Activated naive CD4-positive, alpha-beta T cell treated with anti-CD3 and anti-CD28 coated beads, Interleukin-2, amount 10 ng/mL, durations not matched to agents 7 days and 5 days (primary cell): ENCODE results near the gene KRT77.
"Not testable (repeated sequence)": the region's sequence is repeated elsewhere in the genome, so short reads cannot be mapped to it uniquely, and the experiment has no call there.

Source experiments
- CTCF ChIA-PET: fragments of 350-600 bp; sonication (Branson Sonifier 250); formaldehyde crosslinking; loops from one replicate; lab custom pipeline; 2021; ENCODE audit warnings: antibody characterized with exemption; lab: Charles Lee
- DNase-seq: peaks from one replicate; pipeline ENCODE4 v3.0.0-alpha.2; 2020
- H3K27ac Mint-ChIP-seq: one replicate; pipeline ENCODE4 v1.8.0; 2021; ENCODE audit warnings: mild to moderate bottlenecking, moderate library complexity, mixed read lengths
- H3K27me3 Mint-ChIP-seq: one replicate; pipeline ENCODE4 v1.8.0; 2021; ENCODE audit warnings: mild to moderate bottlenecking, mixed read lengths
- H3K36me3 Mint-ChIP-seq: one replicate; pipeline ENCODE4 v1.8.0; 2021; ENCODE audit warnings: mixed read lengths
- H3K4me1 Mint-ChIP-seq: one replicate; pipeline ENCODE4 v1.8.0; 2021; ENCODE audit warnings: mixed read lengths
- H3K4me3 Mint-ChIP-seq: one replicate; pipeline ENCODE4 v1.8.0; 2021; ENCODE audit warnings: mild to moderate bottlenecking, moderate library complexity, mixed read lengths
- H3K9me3 Mint-ChIP-seq: one replicate; pipeline ENCODE4 v1.8.0; 2021; ENCODE audit warnings: mixed read lengths

The KRT77 gene

DNA sequence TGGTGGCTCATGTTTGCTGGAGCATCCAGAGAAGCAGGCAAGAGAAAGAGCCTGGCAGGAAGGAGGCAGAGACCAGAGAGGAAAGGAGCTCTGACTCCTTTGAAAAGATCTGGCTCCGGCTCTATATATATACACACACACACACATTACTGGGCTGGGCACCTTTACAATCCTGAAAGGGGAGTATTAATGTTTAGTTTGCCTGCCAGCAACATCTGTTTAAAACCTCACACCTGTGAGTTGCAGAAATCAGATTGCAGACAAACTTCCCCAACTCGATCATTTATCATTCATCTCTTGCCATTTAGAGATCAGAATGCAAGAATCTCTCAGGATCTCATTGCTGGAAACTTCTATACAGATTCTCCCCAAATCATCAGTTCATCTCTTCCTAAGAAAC is at the start of gene KRT77:
TSS of gene KRT77 (minus strand) at position 101 of the 400 bp plus-strand sequence. CDS start at position 11, 90 bp downstream.
- H3K27ac Mint-ChIP-seq = no peak within 1 kb of the TSS
- H3K27me3 Mint-ChIP-seq = peaks cover 24% of the 10 kb centered on the region
- no peak for DNase-seq

DNA sequence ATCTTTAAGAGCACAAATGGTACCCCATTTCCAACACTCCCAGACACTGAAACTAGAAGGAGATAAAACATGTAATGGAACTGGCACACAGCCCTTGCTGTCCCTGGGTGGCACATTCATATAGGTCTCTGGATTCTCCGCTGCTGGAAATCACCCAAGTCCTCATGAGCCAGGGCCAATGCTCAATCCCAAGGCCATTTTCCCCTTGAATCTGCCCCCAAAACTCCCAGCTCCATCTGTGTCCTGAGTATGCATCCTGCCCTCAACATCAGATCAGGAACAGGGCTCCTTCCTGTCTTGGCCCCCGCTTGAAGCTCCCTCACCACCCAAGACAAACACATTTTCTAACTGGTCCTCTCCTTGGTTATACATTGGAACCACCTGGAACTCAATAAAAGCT is 49.2 kb upstream of the KRT77 start:
- Mint-ChIP-seq H3K4me1 (peaks cover 6% of the 10 kb centered on the region), H3K27me3 (peaks cover 28% of the 10 kb centered on the region), H3K27ac (no peak overlapping the region), H3K9me3 (no peaks in the 10 kb centered on the region), H3K36me3 (no peaks in the 10 kb centered on the region), H3K4me3 (no peak overlapping the region)
- DNase-seq = no peak
- CTCF ChIA-PET = no interaction called here

More for the DNA sequence above, at the start of gene KRT77:
- CTCF ChIA-PET = no interaction called here
- Mint-ChIP-seq H3K4me3 (no peak within 1 kb of the TSS), H3K4me1 (peaks cover 7% of the 10 kb centered on the region), H3K36me3 (no peaks in the 10 kb centered on the region), H3K9me3 (no peaks in the 10 kb centered on the region)

DNA sequence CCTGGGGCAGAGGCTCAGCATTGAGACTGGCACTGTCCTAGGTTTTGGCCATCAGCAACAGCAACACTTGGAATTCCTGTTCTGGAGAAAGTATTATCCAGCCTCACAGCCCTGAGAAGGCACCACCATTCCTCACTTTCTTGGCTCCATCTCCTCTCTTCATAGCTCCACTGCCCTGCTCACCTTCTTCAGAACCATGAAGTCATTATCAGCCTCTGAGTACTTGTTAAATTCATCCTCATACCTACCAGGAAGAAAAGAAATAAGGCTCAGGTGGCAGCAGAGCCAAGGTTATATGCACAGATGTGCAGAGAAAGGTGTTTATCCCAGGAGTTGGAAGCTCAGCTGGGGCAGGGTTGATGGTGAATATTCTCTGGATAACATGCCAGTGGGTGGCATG is 48.5 kb upstream of the KRT77 start:
- Mint-ChIP-seq H3K27me3 (peaks cover 28% of the 10 kb centered on the region), H3K36me3 (no peaks in the 10 kb centered on the region), H3K9me3 (no peaks in the 10 kb centered on the region), H3K27ac (no peak overlapping the region), H3K4me3 (no peak overlapping the region), H3K4me1 (peaks cover 6% of the 10 kb centered on the region)
- no peak for DNase-seq
- CTCF ChIA-PET = no interaction called here

DNA sequence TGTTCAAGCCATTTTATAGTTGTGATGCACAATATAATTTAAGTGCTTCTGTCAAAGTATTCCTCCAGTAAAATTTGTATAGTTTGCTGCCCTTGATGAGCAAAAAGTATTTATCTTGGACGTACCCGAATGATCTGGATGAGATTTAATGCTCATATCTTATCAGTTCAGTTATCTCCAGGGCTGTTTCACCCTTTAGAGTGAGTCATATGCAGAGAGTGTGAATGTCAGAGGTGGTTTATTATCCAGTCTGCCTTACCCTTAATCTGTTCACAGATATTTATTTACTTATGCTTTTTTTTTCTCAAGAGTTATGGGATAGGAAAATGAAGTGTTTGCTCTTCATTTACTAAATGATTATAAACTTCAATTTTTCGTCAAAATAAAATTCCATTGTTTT is 47.2 kb upstream of the KRT77 start:
- H3K4me1 Mint-ChIP-seq, H3K4me3 Mint-ChIP-seq, H3K9me3 Mint-ChIP-seq, CTCF ChIA-PET, DNase-seq, H3K27ac Mint-ChIP-seq, H3K36me3 Mint-ChIP-seq: not testable (repeated sequence)
- H3K27me3 Mint-ChIP-seq = peaks cover 26% of the 10 kb centered on the region

DNA sequence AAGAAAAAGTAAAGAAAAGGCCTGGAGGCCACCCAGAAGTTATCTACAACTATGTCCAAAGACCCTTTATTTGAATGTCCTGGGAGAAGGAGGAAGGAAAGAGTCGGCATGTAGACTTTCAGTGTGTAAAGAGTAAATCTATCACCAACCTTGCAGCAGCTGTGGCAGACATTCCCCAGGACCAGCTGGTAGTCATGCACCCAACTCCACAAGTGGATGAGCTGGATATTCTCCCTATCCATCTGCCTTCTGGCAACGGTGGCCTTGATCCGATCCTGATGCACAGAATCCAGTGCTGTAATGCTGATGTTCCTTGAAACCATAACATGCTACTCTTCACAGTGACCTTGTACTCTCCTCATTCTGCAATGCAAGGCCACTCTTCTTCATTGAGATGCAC is 46.5 kb upstream of the KRT77 start:
- H3K4me1 Mint-ChIP-seq = peaks cover 6% of the 10 kb centered on the region
- H3K27me3 Mint-ChIP-seq = peaks cover 23% of the 10 kb centered on the region
- no peak for DNase-seq
- CTCF ChIA-PET = no interaction called here
- no peak overlapping the region for H3K27ac Mint-ChIP-seq
- H3K36me3 Mint-ChIP-seq = no peaks in the 10 kb centered on the region
- H3K9me3 Mint-ChIP-seq = no peaks in the 10 kb centered on the region
- no peak overlapping the region for H3K4me3 Mint-ChIP-seq

DNA sequence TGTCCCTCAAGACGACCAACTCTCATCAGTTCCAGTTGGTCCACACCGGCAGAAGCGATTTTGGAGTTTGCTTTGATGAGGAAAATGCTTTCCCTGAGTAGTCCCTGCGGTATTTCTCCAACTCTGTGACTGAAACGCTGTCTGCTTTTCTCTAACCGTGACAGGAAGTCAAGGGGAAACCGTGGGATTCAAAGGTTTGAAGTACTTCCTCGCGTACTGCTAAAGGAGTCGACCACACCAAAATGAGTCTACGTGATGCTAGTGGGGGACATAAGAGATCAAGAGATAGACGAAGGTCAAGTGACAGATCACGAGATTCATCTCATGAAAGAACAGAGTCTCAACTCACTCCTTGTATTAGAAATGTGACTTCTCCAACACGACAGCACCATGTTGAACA is 45.3 kb upstream of the KRT77 start:
- H3K4me3 Mint-ChIP-seq = no peak overlapping the region
- H3K4me1 Mint-ChIP-seq = peaks cover 6% of the 10 kb centered on the region
- H3K27ac Mint-ChIP-seq = no peak overlapping the region
- H3K9me3 Mint-ChIP-seq = no peaks in the 10 kb centered on the region
- no peaks in the 10 kb centered on the region for H3K36me3 Mint-ChIP-seq
- H3K27me3 Mint-ChIP-seq = peaks cover 29% of the 10 kb centered on the region
- no peak for DNase-seq
- CTCF ChIA-PET = no interaction called here

DNA sequence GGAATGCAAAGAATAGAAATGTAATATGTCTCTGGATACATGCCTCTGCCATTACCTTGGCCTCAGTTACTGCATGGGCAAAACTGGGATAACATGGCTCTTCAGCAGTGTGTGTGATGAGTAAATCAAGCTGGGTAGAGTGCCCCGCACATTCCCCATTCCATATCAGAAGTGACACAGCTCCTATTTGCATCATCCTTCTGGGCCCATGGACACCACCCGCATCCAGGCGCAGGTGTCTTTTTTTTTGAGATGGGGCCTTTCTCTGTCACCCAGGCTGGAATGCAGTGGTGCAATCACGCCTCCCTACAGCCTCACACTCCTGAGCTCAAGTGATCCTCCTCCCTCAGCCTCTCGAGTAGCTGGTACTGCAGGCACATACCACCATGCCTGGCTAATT is 42.2 kb upstream of the KRT77 start:
- CTCF ChIA-PET = no interaction called here
- Mint-ChIP-seq H3K9me3 (no peaks in the 10 kb centered on the region), H3K27ac (no peak overlapping the region), H3K4me1 (peaks cover 6% of the 10 kb centered on the region), H3K4me3 (no peak overlapping the region), H3K36me3 (no peaks in the 10 kb centered on the region), H3K27me3 (peaks cover 19% of the 10 kb centered on the region)
- DNase-seq = no peak

DNA sequence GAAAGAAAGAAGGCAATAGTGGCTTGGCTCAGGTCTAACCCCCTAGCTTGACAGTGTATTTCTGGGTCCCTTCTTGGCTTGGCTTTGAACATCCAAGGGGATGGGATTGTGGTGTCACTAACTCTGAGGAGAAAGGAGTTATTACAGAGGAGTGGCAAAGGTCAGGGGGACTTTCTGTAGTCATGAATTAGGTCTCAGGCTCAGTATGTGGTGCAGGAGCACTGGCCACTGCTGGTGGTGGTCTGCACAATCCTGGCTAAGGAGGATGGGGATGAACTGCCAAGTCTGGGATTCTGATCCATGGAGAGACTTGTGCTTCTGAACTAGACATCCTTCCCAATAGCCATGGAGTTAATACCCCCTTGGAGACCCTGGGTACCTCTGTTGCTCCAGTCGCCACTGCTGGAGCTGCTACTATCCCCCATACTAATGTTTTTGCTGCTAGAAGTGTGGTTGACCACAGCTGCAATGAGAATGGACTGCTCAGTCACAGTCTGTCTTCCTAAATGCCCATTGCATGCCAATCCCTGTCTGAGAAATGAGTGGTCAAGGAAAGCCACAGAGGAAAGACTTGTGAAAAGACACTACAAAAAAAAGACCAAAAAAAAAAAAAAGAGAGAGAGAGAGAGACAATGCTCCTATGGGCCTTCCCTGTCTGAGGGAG is 41.3 kb upstream of the KRT77 start:
- H3K4me1 Mint-ChIP-seq = peaks cover 6% of the 10 kb centered on the region
- no peaks in the 10 kb centered on the region for H3K36me3 Mint-ChIP-seq
- no peak overlapping the region for H3K4me3 Mint-ChIP-seq
- CTCF ChIA-PET = no interaction called here
- DNase-seq = no peak
- no peaks in the 10 kb centered on the region for H3K9me3 Mint-ChIP-seq
- no peak overlapping the region for H3K27ac Mint-ChIP-seq
- peaks cover 23% of the 10 kb centered on the region for H3K27me3 Mint-ChIP-seq

DNA sequence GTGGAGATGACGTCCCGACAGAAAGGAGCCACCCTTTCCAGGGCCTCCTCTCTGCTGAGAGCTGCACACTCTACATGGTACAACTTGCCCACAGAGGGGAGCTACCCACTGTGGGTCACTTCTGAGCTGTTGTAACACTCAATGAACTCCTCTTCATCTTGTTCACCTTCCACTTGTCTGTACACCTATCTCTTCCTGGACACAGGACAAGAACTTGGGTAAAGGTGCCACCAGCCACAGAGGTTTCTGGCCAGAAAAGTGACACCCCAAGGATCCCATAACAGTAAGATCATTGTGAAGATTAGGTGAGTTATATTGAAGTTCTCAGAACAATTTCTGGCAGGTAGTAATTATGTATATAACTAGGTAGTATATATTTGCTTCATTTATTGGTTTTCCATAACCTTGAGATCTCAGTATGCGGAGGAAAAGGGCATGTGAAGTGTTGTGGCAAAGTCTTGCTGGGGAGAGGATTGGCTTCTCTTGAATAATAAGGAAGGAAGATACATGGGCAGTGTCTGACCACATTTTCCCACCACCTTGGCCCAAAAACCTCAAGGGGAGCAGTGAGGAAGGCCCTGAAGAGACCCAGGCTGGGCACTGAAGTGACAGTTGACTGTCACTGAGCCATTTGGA is 39.6 kb upstream of the KRT77 start:
- H3K27me3 Mint-ChIP-seq = peaks cover 18% of the 10 kb centered on the region
- H3K27ac Mint-ChIP-seq = no peak overlapping the region
- H3K4me1 Mint-ChIP-seq = no peaks in the 10 kb centered on the region
- CTCF ChIA-PET = no interaction called here
- H3K4me3 Mint-ChIP-seq = no peak overlapping the region
- H3K36me3 Mint-ChIP-seq = no peaks in the 10 kb centered on the region
- no peaks in the 10 kb centered on the region for H3K9me3 Mint-ChIP-seq
- DNase-seq = no peak

DNA sequence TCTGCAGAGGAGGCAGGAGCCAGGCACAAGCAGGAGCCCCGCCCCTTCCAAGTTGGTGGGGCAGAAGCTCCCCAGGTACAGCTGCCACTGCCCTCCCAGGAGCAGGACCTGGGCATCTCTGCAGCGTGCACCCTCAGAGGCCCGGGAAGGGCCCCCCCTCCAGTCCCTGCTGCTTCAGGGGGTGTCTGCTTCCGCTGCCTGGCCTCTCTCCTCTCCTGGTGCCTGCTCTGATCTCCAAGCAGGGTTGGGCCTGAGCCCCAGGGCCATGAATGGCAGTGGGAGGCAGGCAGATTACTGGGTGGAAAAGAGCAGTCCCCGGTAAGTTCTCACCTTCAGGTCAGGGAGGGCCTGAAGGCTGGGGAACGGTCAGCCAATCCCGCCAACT is 38.9 kb upstream of the KRT77 start:
- Mint-ChIP-seq H3K36me3 (no peaks in the 10 kb centered on the region), H3K9me3 (no peaks in the 10 kb centered on the region), H3K27ac (no peak overlapping the region), H3K4me1 (no peaks in the 10 kb centered on the region), H3K27me3 (peaks cover 18% of the 10 kb centered on the region), H3K4me3 (no peak overlapping the region)
- CTCF ChIA-PET = no interaction called here
- no peak for DNase-seq

DNA sequence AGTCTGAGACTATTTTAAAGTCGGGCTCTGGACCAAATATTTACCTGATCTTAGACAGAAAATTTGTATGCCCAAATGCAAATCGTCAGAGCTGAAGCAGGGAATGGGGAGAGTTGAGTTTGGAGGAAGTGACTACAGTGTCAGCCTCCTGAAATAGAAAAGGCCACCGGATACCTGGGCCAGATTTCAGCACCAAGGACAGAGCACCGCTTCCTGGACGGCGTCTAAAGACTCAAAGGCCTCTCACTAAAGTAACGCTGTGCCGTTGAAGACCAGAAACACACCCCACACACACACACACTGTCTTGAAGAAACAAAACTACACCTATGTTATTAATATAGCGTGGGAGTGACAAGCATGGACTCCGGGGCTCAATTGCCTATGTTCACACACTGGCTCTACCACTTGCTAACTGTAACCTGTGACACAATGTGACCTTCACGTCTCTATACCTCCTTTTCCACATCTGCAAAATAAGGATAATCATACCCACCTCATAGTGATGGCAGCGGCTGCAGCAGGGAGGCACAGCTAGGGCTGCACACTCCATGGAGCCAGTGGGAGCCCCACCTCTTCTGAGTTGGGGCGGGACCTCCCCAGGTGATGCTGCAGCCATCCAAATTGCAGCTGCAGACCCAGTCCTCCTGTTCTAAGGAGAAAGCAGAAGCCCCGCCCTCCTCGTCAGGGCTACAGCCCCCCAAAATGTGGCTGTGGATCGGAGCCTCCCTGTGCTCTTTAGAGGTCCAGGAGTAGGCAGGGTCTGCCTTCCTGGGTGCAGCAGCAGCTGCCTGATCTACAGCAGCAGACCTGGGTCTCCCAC is 38.3 kb upstream of the KRT77 start:
- Mint-ChIP-seq H3K4me3 (no peak overlapping the region), H3K27ac (peak overlapping the region; percentile 13), H3K4me1 (no peaks in the 10 kb centered on the region), H3K9me3 (no peaks in the 10 kb centered on the region), H3K27me3 (peaks cover 18% of the 10 kb centered on the region), H3K36me3 (no peaks in the 10 kb centered on the region)
- CTCF ChIA-PET = no interaction called here
- DNase-seq = peak; percentile 86

DNA sequence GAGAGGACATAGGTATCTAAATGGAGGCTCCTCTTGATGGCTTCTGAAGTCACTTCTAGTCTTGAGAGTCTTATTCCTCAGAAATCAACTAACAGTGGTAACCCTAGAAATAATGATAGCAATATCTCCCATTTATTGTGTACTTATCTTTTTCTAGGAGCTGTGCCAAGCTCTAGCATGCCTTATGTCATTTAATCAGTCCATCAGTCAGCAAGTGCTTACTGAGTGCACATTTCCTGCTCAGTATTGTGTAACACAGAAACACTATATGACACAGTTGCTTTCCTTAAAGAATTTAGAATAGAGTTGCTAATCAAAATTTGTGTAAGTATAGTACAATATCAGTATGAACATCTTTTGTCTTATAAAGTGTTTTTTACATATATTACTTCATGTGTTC is 37.3 kb upstream of the KRT77 start:
- CTCF ChIA-PET = no interaction called here
- H3K27ac Mint-ChIP-seq = no peak overlapping the region
- no peaks in the 10 kb centered on the region for H3K4me1 Mint-ChIP-seq
- H3K27me3 Mint-ChIP-seq = peaks cover 18% of the 10 kb centered on the region
- H3K9me3 Mint-ChIP-seq = no peaks in the 10 kb centered on the region
- no peak for DNase-seq
- no peaks in the 10 kb centered on the region for H3K36me3 Mint-ChIP-seq
- H3K4me3 Mint-ChIP-seq = no peak overlapping the region

DNA sequence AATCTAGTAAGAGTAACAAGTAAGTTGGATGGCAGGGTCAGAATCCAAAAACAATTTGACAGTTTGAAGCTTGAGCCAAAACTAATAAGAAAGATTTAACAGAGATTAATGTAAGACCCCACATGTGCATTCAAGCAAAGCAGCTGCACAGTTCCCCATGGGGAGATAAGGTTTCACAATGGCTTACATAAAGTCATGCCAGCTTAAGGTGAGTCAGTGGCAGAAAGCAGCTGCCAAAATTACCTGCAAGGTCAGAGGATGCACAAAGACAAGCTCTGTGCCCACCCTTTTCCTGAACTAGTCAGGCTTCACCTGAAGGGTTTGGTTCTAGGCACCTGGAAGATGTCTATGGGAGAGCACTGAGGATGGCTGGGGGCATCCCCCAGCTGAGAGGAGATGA is 36.6 kb upstream of the KRT77 start:
- DNase-seq = no peak
- CTCF ChIA-PET = no interaction called here
- no peaks in the 10 kb centered on the region for H3K4me1 Mint-ChIP-seq
- no peaks in the 10 kb centered on the region for H3K36me3 Mint-ChIP-seq
- no peak overlapping the region for H3K27ac Mint-ChIP-seq
- peaks cover 18% of the 10 kb centered on the region for H3K27me3 Mint-ChIP-seq
- H3K4me3 Mint-ChIP-seq = no peak overlapping the region
- no peaks in the 10 kb centered on the region for H3K9me3 Mint-ChIP-seq

DNA sequence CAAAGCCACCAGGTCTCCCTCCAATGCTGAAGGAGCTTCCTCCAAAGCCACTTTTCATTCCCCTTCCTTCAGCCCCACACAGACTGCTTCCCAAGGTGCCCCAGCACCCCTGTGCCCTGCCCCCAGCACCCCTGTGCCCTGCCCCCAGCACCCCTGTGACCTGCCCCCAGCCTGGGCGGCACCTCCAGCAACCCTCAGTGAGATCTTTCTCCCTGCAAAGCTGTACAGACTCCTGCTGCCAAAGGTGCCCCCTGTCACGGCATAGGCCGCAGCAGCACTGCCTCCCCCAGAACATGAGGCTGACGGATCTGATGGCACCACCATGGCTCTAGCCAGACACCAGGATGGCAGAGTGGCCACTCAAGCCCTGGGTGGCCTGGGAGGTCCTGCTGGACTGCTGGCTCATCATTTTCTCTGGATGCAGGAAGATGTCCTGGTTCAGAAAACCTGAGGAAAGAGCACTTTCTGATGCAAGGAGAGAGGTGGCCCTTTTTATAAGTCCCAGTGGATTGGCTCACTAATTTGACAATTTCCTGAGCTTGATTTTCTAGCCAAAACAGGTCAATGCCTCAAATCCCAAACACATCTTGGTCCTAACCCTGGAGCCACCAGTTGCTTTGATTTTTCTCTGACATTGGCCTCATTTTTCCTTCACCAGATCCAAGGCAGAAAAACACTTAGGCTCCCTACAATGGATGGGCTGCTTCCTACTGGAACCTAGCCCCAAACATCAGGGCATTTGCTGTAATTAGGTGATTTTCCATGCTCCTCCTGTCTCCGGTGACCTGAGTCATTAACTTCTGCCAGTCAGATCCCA is 32.7 kb upstream of the KRT77 start:
- H3K36me3 Mint-ChIP-seq = no peaks in the 10 kb centered on the region
- no peaks in the 10 kb centered on the region for H3K9me3 Mint-ChIP-seq
- no peaks in the 10 kb centered on the region for H3K4me1 Mint-ChIP-seq
- no peak overlapping the region for H3K27ac Mint-ChIP-seq
- peaks cover 6% of the 10 kb centered on the region for H3K27me3 Mint-ChIP-seq
- DNase-seq = no peak
- CTCF ChIA-PET = no interaction called here
- no peak overlapping the region for H3K4me3 Mint-ChIP-seq
